Astrocyte of the cerebellum (primary cell): Measurements from ENCODE around the gene SLAIN2.
A peak's percentile ranks its signal among the peaks of the same experiment; 100 is the strongest.

Source experiments
- DNase-seq: peaks from one replicate; pipeline ENCODE4 v3.0.0-alpha.2; 2011; ENCODE audit warnings: low read depth
- H3K4me3 ChIP-seq: 2 replicates; pipeline ENCODE4 v1.5.1; 2011; ENCODE audit warnings: mild to moderate bottlenecking, low read depth, low read length, moderate library complexity
- CTCF ChIP-seq: IDR thresholded peaks from 2 replicates; pipeline ENCODE4 v1.5.1; 2012; ENCODE audit warnings: low read length, low read depth, moderate library complexity, mild to moderate bottlenecking; ENCODE audit errors: missing control alignments
- in situ Hi-C: cut with HindIII; loops from 2 replicates; pipeline ENCODE4 v1.10.0; 2017; ENCODE audit warnings: low sequenced_read_pairs

SLAIN2 gene

GRCh38 chr4:48360285-48361011, 19.1 kb downstream of the SLAIN2 start:
- peak; percentile 65 for DNase-seq
- no peak for TF ChIP-seq CTCF
- in situ Hi-C loops: no loop called here
- H3K4me3 ChIP-seq: no peak overlapping the region

- no peak for DNase-seq
- in situ Hi-C loops: no loop called here
- no peak for TF ChIP-seq CTCF
- H3K4me3 ChIP-seq: no peak overlapping the region
Observed at GRCh38 chr4:48361012-48361400, 19.7 kb downstream of the SLAIN2 start.

GRCh38 chr4:48366611-48367010, 25.3 kb downstream of the SLAIN2 start:
- no peak overlapping the region for H3K4me3 ChIP-seq
- in situ Hi-C loops: no loop called here
- DNase-seq: no peak
- TF ChIP-seq CTCF: no peak

GRCh38 chr4:48367016-48367415, 25.7 kb downstream of the SLAIN2 start:
- no peak overlapping the region for H3K4me3 ChIP-seq
- TF ChIP-seq CTCF: no peak
- in situ Hi-C loops: no loop called here
- no peak for DNase-seq

- DNase-seq: no peak
- in situ Hi-C loops: no loop called here
- H3K4me3 ChIP-seq: no peak overlapping the region
- TF ChIP-seq CTCF: no peak
Observed at GRCh38 chr4:48368389-48368788, 27.1 kb downstream of the SLAIN2 start.

- no peak for DNase-seq
- TF ChIP-seq CTCF: no peak
- H3K4me3 ChIP-seq: no peak overlapping the region
- in situ Hi-C loops: no loop called here
Observed at GRCh38 chr4:48369248-48369647, 27.9 kb downstream of the SLAIN2 start.
